DND-41 (cell line): ENCODE results near the gene GOLGA7B.

Experiments used
- ATAC-seq: fragments of 200-7000 bp; cut with Tn5 transposase; 3 replicates; pipeline ENCODE4 v1.9.1; 2021; ENCODE audit warnings: low read depth; ENCODE audit not compliant: insufficient read depth
- DNase-seq: peaks from one replicate; pipeline ENCODE4 v3.0.0-alpha.2; 2020
- H2AFZ ChIP-seq: 2 replicates; pipeline ENCODE4 v1.6.0; 2012; ENCODE audit warnings: low read depth, low read length
- H3K27ac ChIP-seq: 2 replicates; pipeline ENCODE4 v1.5.1; 2012; ENCODE audit warnings: low read length, inconsistent platforms
- H3K27me3 ChIP-seq: fragments of 200-600 bp; sonication (generic); 2 replicates; pipeline ENCODE4 v1.6.0; 2012; ENCODE audit warnings: low read length, mild to moderate bottlenecking, inconsistent platforms; ENCODE audit not compliant: insufficient read depth, poor library complexity
- H3K36me3 ChIP-seq: 2 replicates; pipeline ENCODE4 v1.5.1; 2012; ENCODE audit warnings: low read length, inconsistent platforms; ENCODE audit not compliant: insufficient read depth
- H3K4me1 ChIP-seq: 2 replicates; pipeline ENCODE4 v1.5.1; 2012; ENCODE audit warnings: mild to moderate bottlenecking, low read length; ENCODE audit not compliant: insufficient read depth
- H3K4me2 ChIP-seq: 2 replicates; pipeline ENCODE4 v1.6.0; 2012; ENCODE audit warnings: mild to moderate bottlenecking, moderate library complexity, low read length, inconsistent platforms; ENCODE audit not compliant: insufficient read depth
- H3K4me3 ChIP-seq, 2 experiments: fragments of 200-600 bp in 1 of 2; shearing (Covaris generic) in 1 of 2; 2 replicates each; pipeline ENCODE4 v1.5.1; 2012 to 2016; ENCODE audit warnings: inconsistent platforms in 2 of 2, low read length in 2 of 2, mild to moderate bottlenecking in 2 of 2, low read depth in 1 of 2, moderate library complexity in 1 of 2
- H3K79me2 ChIP-seq: 2 replicates; pipeline ENCODE4 v1.6.0; 2012; ENCODE audit warnings: low read length, inconsistent platforms; ENCODE audit not compliant: insufficient read depth
- H3K9ac ChIP-seq: 2 replicates; pipeline ENCODE4 v1.6.0; 2012; ENCODE audit warnings: low read depth, mild to moderate bottlenecking, inconsistent platforms, low read length, moderate library complexity
- H3K9me3 ChIP-seq: 2 replicates; pipeline ENCODE4 v1.5.1; 2012; ENCODE audit warnings: low read length, moderate library complexity, mild to moderate bottlenecking, inconsistent platforms; ENCODE audit not compliant: insufficient read depth, severe bottlenecking
- H4K20me1 ChIP-seq: 2 replicates; pipeline ENCODE4 v1.6.0; 2012; ENCODE audit warnings: low read length; ENCODE audit not compliant: insufficient read depth
- EZH2 ChIP-seq: IDR thresholded peaks from 3 replicates; pipeline ENCODE4 v1.6.1; 2012; ENCODE audit warnings: borderline replicate concordance, low read depth, mild to moderate bottlenecking, moderate library complexity, low read length, inconsistent platforms; ENCODE audit not compliant: severe bottlenecking
- TF ChIP-seq, protein P1 (sequence below): IDR thresholded peaks from 2 replicates; pipeline ENCODE4 v1.5.1; 2012; ENCODE audit warnings: borderline replicate concordance, low read length, moderate library complexity, mild to moderate bottlenecking; ENCODE audit not compliant: poor library complexity, severe bottlenecking; ENCODE audit errors: extremely low read depth

GOLGA7B gene

DNA sequence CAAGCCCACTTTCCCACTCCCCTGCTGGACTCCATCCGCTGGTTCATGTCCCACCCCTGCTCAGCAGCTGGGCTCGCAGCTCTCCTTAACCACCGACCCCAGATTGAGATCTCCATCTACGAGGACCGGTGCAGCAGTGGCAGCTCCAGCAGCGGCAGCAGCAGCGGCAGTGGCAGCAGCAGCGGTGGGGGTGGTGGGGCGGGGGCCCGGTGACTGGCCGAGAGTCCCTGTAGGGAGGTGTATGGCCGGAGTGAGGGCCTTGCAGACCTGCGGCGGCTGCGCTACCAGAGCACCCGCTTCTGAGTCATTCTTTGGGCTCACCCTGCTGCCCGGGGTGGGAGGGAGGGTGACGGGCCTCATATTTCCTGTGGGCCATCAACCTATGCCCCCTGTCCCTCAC lies 15.8 kb downstream of the GOLGA7B start:
- no peak overlapping the region for H3K27ac ChIP-seq

GRCh38 chr10:97866524-97867219 lies 17.0 kb downstream of the GOLGA7B start:
- Histone ChIP-seq H4K20me1 (no peaks in the 10 kb centered on the region), H3K9ac (no peak overlapping the region), H3K36me3 (no peaks in the 10 kb centered on the region), H3K79me2 (no peaks in the 10 kb centered on the region), H3K27ac (no peak overlapping the region), H3K9me3 (no peaks in the 10 kb centered on the region), H3K4me3 (no peak overlapping the region), H2AFZ (no peak overlapping the region), H3K4me2 (no peak overlapping the region), H3K27me3 (peaks cover 13% of the 10 kb centered on the region), H3K4me1 (peaks cover 11% of the 10 kb centered on the region)
- no peak for ATAC-seq
- TF ChIP-seq, protein P1, sequence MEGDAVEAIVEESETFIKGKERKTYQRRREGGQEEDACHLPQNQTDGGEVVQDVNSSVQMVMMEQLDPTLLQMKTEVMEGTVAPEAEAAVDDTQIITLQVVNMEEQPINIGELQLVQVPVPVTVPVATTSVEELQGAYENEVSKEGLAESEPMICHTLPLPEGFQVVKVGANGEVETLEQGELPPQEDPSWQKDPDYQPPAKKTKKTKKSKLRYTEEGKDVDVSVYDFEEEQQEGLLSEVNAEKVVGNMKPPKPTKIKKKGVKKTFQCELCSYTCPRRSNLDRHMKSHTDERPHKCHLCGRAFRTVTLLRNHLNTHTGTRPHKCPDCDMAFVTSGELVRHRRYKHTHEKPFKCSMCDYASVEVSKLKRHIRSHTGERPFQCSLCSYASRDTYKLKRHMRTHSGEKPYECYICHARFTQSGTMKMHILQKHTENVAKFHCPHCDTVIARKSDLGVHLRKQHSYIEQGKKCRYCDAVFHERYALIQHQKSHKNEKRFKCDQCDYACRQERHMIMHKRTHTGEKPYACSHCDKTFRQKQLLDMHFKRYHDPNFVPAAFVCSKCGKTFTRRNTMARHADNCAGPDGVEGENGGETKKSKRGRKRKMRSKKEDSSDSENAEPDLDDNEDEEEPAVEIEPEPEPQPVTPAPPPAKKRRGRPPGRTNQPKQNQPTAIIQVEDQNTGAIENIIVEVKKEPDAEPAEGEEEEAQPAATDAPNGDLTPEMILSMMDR, result no peak
- no peak for TF ChIP-seq EZH2
- no peak for DNase-seq

More for the DNA sequence above, 15.8 kb downstream of the GOLGA7B start:
- Histone ChIP-seq H3K36me3 (no peaks in the 10 kb centered on the region), H3K27me3 (peaks cover 22% of the 10 kb centered on the region), H3K9ac (no peak overlapping the region), H3K4me2 (no peak overlapping the region), H4K20me1 (no peaks in the 10 kb centered on the region), H3K79me2 (no peaks in the 10 kb centered on the region), H3K9me3 (no peaks in the 10 kb centered on the region), H2AFZ (no peak overlapping the region), H3K4me3 (no peak overlapping the region), H3K4me1 (peaks cover 11% of the 10 kb centered on the region)
- DNase-seq (no peak), ATAC-seq (no peak)
- TF ChIP-seq EZH2, result no peak
- TF ChIP-seq, protein P1, result no peak

- H3K4me3 ChIP-seq, result no peak overlapping the region
- no peak overlapping the region for H2AFZ ChIP-seq
- no peak overlapping the region for H3K9ac ChIP-seq
- no peaks in the 10 kb centered on the region for H3K79me2 ChIP-seq
- peaks cover 11% of the 10 kb centered on the region for H3K4me1 ChIP-seq
- ATAC-seq, result no peak
- H3K27me3 ChIP-seq, result peaks cover 9% of the 10 kb centered on the region
- no peak for TF ChIP-seq EZH2
- TF ChIP-seq, protein P1, result no peak
- H4K20me1 ChIP-seq, result no peaks in the 10 kb centered on the region
- H3K9me3 ChIP-seq, result no peaks in the 10 kb centered on the region
- DNase-seq, result no peak
- no peak overlapping the region for H3K27ac ChIP-seq
- H3K4me2 ChIP-seq, result no peak overlapping the region
- no peaks in the 10 kb centered on the region for H3K36me3 ChIP-seq
These were observed 17.7 kb downstream of the GOLGA7B start for GRCh38 chr10:97867220-97867800.
